ENCODE results near the gene CORO2B.

Gene CORO2B

DNA sequence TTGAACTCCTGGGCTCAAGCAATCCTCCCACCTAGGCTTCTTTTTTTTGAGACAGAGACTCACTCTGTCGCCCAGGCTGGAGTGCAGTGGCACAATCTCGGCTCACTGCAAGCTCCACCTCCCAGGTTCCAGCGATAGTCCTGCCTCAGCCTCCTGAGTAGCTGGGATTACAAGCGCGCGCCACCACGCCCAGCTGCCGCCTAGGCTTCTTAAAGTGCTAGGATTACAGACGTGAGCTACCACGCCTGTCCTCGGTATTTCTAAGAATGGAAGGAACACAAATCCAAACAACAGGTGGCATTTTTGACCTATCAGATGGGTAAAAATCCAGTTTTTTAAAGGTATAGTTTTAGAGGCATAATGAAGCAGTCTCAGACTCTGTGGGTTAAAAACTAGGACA lies 128.1 kb downstream of the CORO2B start:
- no peak for DNase-seq

GRCh38 chr15:68707386-68707785 lies 128.6 kb downstream of the CORO2B start:
- no peak for DNase-seq

- no peak for DNase-seq
Observed at GRCh38 chr15:68709876-68710275, 131.1 kb downstream of the CORO2B start.

- DNase-seq = no peak
Observed at GRCh38 chr15:68710536-68710935, 131.7 kb downstream of the CORO2B start.

- DNase-seq = no peak
Observed at GRCh38 chr15:68711406-68711805, 132.6 kb downstream of the CORO2B start.

DNA sequence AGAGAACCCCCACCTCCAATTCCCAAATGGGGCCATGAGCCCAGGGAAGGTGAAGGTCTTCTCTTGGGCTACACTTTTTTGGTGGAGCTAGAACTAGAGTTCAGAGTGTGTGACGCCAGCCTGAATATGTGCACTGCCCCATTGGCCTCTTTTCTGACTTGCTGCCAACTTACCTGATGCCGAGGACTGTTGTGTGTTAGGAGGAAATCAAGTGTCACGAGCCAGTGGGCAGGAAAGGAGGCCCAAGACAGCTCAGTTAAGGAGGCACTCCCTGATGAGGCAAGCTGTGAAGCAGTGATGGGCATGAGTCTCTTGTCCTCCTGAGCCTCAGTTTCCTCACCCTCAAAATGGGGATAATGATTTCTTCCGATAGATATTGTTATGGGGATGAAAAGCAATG lies 134.1 kb downstream of the CORO2B start:
- no peak for DNase-seq

GRCh38 chr15:68713874-68714273 lies 135.1 kb downstream of the CORO2B start:
- DNase-seq = no peak

GRCh38 chr15:68715111-68715510 lies 136.3 kb downstream of the CORO2B start:
- no peak for DNase-seq

GRCh38 chr15:68717951-68718350 lies 139.2 kb downstream of the CORO2B start:
- DNase-seq = no peak

GRCh38 chr15:68718468-68718867 lies 139.7 kb downstream of the CORO2B start:
- DNase-seq = no peak

- DNase-seq = no peak
Observed at GRCh38 chr15:68719051-68719450, 140.3 kb downstream of the CORO2B start.

- no peak for DNase-seq
Observed at GRCh38 chr15:68719672-68720071, 140.9 kb downstream of the CORO2B start.

DNA sequence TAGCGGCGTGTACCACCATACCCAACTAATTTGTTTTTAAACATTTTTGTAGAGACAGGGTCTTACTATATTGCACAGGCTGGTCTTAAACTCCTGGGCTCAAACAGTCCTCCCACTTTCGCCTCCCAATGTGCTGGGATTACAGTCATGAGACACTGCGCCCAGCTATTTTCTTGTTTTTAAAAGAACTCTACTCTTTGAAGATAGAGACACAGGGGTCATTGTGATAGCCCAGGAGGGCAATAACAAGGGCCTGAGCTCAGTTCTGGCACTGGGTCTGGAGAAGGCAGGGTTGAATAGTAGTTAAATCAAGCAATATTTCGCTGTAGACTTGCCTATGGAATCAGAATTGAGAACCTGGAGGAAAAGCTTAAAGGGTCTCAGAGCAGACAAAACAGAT lies 143.1 kb downstream of the CORO2B start:
- DNase-seq = no peak

GRCh38 chr15:68725736-68726135 lies 146.9 kb downstream of the CORO2B start:
- no peak for DNase-seq

DNA sequence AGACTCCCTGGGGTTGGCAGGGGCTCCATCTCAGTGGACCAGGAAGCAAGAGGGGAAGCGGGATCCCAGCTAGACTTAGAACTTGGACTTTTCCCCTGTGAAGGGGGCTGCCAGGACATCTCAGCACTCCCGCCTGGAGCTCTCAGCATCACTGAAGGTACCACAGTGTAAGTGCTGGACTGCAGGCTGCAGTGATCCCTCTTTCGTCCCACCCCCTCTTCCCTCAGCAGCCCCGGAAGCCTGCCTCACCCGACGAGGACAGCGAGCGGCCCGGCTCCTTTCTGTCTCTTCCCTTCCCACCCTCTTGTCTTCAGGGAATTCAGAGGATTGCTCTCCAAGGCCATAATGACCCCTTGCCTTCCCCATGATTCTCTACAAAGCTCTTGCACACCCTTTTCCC lies 147.5 kb downstream of the CORO2B start:
- DNase-seq = no peak

DNA sequence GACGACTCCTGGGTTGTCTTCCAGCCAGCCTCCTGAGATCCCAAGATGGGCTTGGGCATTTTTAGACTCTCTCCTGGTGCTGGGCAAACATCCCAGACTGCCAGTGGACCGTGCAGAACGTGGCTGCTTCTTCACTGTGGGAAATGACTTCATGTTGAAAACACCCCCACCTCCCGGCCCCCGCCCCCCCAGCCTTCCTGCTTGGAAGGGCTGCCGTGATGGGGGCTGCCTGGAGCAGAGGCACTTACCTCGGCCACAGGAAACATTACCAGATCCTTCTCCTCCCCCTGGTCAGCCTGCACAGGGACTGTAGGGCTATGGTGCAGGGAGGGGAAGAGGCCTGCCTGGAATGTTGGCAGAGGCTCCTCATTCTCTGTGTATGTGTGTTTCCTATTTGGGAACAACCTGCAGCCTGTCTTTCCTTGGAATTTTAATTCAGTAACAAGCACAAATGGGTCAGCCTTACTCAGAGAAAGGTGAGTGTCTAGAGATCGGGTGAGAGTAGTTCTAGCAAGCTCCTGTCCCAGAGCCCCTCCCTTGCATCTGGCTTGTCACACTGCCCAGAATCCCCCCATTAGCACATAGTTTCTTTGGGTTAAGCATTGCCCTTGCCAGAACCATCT lies 151.1 kb downstream of the CORO2B start:
- peak; percentile 62 for DNase-seq

- DNase-seq = peak; percentile 61
Observed at GRCh38 chr15:68730471-68730919, 151.7 kb downstream of the CORO2B start.

DNA sequence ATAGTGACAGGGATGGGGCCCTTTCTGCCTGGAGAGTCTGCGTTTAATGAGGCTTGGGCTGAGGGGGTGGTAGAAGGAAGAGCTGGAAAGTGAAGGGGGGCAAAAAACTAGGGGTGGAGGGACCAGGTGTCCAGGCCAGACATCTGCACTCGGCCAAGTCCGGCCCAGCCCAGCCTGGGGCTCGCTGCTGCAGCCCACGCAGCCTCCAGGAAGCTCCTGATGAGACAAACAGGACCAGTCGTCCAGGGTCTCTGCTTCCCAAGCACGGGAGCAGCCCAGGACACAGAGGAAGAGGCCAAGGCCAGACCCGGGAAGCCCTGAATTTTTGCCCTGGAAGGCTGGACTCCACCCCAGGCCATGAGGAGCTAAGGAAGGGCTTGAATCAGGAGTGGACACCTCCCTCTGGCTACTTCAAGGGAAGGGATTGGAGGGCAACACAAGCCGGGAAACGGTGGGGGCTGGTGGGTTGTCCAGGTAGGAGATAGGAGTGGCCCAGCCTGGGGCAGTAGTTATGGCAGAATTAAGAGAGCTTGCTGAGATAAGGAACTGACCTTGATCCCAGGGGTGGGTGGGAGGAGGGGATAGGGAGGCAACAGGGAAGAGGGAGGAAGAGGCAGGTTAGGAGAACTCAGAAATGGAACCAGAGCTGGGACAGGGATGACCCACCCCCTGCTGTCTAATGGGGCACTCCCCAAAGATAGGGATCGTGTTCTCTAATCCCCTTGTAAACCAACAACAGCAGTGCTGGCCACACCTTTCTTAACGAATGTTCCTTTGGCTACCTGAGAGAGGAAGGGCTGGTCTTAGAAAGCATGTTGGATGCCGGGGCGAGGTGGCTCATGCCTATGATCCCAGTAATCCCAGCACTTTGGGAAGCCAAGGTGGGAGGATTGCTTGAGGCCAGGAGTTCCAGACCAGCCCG lies 152.4 kb downstream of the CORO2B start:
- peak; percentile 56 for DNase-seq

GRCh38 chr15:68732451-68732850 lies 153.7 kb downstream of the CORO2B start:
- DNase-seq = no peak

DNA sequence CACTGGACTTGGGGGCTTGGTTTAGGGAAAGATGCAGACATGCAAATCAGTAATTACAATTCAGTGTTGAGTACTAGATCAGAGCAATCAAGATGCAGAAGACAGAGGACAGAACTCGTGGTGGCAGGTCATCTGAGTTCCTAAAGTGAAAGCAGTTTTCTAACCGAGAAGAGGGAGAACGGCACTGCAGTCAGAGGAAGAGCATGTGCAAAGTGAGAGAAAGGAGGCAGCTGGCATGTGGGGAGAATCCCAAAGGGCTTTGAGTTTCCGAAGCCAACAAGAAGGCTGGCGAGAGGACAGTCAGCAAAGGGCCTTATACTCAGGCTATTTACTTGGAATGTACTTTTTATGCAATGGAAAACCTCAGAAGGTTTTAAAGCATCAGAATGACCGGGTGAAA lies 154.9 kb downstream of the CORO2B start:
- no peak for DNase-seq

- no peak for DNase-seq
Observed at GRCh38 chr15:68734352-68734751, 155.6 kb downstream of the CORO2B start.

DNA sequence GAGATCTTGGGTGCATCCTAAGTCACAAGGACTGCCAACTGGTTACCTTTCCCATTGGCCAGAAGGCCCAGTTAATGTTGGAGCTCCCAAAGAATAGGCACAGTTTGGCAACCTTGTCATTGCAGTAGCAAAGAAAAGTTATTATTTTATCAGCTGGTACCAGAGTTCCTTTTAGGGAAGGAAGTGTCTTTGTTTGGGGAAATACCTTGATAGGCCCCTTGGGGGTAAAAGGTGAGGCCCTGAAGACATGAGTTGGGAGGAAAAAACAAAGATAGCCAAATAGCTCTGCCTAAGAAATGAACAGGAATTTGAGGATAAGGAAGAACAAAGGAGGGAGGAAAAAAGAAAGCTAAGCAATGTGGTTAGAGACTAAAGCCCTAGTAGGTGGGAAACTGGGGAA lies 156.1 kb downstream of the CORO2B start:
- no peak for DNase-seq

GRCh38 chr15:68735610-68736009 lies 156.8 kb downstream of the CORO2B start:
- DNase-seq = no peak

GRCh38 chr15:68739390-68740080 lies 160.7 kb downstream of the CORO2B start:
- no peak for DNase-seq
